Progenitor cell of endocrine pancreas (in vitro differentiated cells): ENCODE measurements around the gene SLIT3. TPM values are rescaled to one million over a fixed set of nuclear protein-coding genes. Genes with fewer than 3 reads are reported as not detected.

ENCODE experiments used
- DNase-seq: peaks from one replicate; pipeline ENCODE4 v3.0.0; 2021; ENCODE audit warnings: low spot score; ENCODE audit not compliant: unreplicated experiment
- H3K27ac Mint-ChIP-seq: 2 replicates; pipeline ENCODE4 v1.8.0; 2021; ENCODE audit warnings: mild to moderate bottlenecking, moderate library complexity, mixed read lengths
- H3K27me3 Mint-ChIP-seq: 2 replicates; pipeline ENCODE4 v1.8.0; 2021; ENCODE audit warnings: mixed read lengths
- H3K36me3 Mint-ChIP-seq: 2 replicates; pipeline ENCODE4 v1.8.0; 2022; ENCODE audit warnings: mixed read lengths; ENCODE audit not compliant: insufficient read depth
- H3K4me1 Mint-ChIP-seq: 2 replicates; pipeline ENCODE4 v1.8.0; 2021; ENCODE audit warnings: low read depth, mixed read lengths
- H3K4me3 Mint-ChIP-seq: 2 replicates; pipeline ENCODE4 v1.8.0; 2021; ENCODE audit warnings: low read depth, mild to moderate bottlenecking, moderate library complexity, mixed read lengths
- H3K9me3 Mint-ChIP-seq: 2 replicates; pipeline ENCODE4 v1.8.0; 2021; ENCODE audit warnings: low read depth, mixed read lengths
- CTCF ChIP-seq: fragments of 200-600 bp; sonication (generic); IDR thresholded peaks from one replicate; pipeline ENCODE4 v1.5.0; 2021; ENCODE audit warnings: antibody characterized with exemption, mild to moderate bottlenecking; ENCODE audit not compliant: unreplicated experiment
- total RNA-seq: library from RNA; stranded (reverse); gene quantifications from 2 replicates; pipeline ENCODE4 v1.2.1, GENCODE V29; 2021

Gene SLIT3
- total RNA-seq, 1 donor from 2014 or later, result 18.8 TPM

- DNase-seq, result no peak
- H3K4me3 Mint-ChIP-seq, result no peak overlapping the region
- no peaks in the 10 kb centered on the region for H3K4me1 Mint-ChIP-seq
- no peaks in the 10 kb centered on the region for H3K27me3 Mint-ChIP-seq
- no peaks in the 10 kb centered on the region for H3K36me3 Mint-ChIP-seq
- TF ChIP-seq CTCF, result no peak
- no peak overlapping the region for H3K27ac Mint-ChIP-seq
- H3K9me3 Mint-ChIP-seq, result no peaks in the 10 kb centered on the region
Measured at GRCh38 chr5:169288066-169288930, 12.6 kb downstream of the SLIT3 start.

- Mint-ChIP-seq H3K36me3 (no peaks in the 10 kb centered on the region), H3K9me3 (no peaks in the 10 kb centered on the region), H3K27me3 (no peaks in the 10 kb centered on the region), H3K4me1 (no peaks in the 10 kb centered on the region), H3K4me3 (no peak overlapping the region), H3K27ac (no peak overlapping the region)
- no peak for TF ChIP-seq CTCF
- DNase-seq, result no peak
Measured at GRCh38 chr5:169287529-169287928, 13.4 kb downstream of the SLIT3 start.

DNA sequence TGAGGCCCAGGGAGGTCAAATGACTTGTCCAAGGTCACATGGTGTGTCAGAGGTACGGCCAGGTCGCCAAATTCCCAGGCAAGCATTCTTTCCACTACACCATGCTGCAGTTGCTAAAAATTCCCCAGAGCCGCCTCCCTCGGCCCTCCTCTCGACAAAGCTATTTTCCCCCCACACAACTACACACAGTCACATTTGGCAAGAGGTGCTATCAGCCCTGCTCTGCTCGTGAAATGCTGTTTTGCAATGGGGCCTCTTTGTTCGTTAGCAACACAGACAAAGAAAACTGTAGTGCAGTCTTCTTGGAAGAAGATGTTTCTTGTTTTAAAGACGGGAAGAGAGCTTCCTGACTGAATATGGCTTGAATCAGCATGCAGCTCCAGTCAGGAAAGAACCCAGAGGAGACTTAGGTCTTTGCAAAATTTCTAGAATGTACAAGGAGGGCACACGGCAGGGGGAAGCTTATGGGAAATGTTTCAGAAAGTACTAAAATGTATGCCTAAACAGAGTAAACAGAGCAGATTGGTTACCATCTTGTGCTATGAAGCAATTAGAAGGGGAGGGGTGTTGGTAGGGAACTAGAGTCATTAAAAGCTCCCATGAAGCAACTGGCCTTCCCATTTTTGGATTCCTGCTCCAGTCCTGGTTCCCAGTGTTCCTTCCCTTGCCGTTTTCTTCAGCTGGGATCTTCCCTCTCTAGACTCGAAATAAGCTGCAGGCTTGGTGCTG is 14.2 kb downstream of the SLIT3 start:
- H3K27ac Mint-ChIP-seq, result no peak overlapping the region
- H3K36me3 Mint-ChIP-seq, result no peaks in the 10 kb centered on the region
- H3K27me3 Mint-ChIP-seq, result no peaks in the 10 kb centered on the region

DNA sequence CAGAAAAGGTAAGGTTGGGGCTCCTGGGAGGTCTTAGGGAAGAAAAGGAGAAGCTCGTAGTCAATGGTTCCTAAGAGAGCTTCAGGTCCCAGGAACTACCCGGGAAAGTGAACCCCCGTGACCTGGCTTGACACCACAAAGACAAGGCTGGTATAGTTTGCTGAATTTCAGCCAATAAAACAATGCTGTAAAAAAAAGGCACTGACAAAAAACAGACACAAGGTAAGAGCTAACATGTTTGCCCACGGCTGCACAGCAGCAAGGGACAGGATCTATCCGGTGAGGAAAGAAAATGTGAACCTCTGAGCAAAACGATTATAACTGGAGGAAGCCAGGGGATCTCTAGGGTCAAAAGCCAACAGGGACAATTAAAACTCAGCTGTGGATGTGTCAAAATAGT is 17.1 kb downstream of the SLIT3 start:
- DNase-seq, result no peak
- no peaks in the 10 kb centered on the region for H3K36me3 Mint-ChIP-seq
- no peaks in the 10 kb centered on the region for H3K27me3 Mint-ChIP-seq
- H3K9me3 Mint-ChIP-seq, result no peaks in the 10 kb centered on the region
- TF ChIP-seq CTCF, result no peak
- no peak overlapping the region for H3K27ac Mint-ChIP-seq
- H3K4me1 Mint-ChIP-seq, result no peaks in the 10 kb centered on the region
- H3K4me3 Mint-ChIP-seq, result no peak overlapping the region

More for the DNA sequence above, 14.2 kb downstream of the SLIT3 start:
- TF ChIP-seq CTCF, result no peak
- no peaks in the 10 kb centered on the region for H3K4me1 Mint-ChIP-seq
- no peak overlapping the region for H3K4me3 Mint-ChIP-seq
- DNase-seq, result no peak
- no peaks in the 10 kb centered on the region for H3K9me3 Mint-ChIP-seq

- TF ChIP-seq CTCF, result no peak
- Mint-ChIP-seq H3K27me3 (no peaks in the 10 kb centered on the region), H3K36me3 (no peaks in the 10 kb centered on the region), H3K4me3 (no peak overlapping the region), H3K4me1 (no peaks in the 10 kb centered on the region), H3K9me3 (no peaks in the 10 kb centered on the region), H3K27ac (no peak overlapping the region)
- no peak for DNase-seq
Measured at GRCh38 chr5:169281625-169282024, 19.3 kb downstream of the SLIT3 start.
